Activated naive CD4-positive, alpha-beta T cell (primary cell): ENCODE results near the gene STRN3.
"Not testable (repeated sequence)": the region's sequence is repeated elsewhere in the genome, so short reads cannot be mapped to it uniquely, and the experiment has no call there.

Experiments used
- DNase-seq, 4 experiments: peaks; one replicate each; lab custom pipeline; 2025; lab: John Stamatoyannopoulos, UW

STRN3 gene

DNA sequence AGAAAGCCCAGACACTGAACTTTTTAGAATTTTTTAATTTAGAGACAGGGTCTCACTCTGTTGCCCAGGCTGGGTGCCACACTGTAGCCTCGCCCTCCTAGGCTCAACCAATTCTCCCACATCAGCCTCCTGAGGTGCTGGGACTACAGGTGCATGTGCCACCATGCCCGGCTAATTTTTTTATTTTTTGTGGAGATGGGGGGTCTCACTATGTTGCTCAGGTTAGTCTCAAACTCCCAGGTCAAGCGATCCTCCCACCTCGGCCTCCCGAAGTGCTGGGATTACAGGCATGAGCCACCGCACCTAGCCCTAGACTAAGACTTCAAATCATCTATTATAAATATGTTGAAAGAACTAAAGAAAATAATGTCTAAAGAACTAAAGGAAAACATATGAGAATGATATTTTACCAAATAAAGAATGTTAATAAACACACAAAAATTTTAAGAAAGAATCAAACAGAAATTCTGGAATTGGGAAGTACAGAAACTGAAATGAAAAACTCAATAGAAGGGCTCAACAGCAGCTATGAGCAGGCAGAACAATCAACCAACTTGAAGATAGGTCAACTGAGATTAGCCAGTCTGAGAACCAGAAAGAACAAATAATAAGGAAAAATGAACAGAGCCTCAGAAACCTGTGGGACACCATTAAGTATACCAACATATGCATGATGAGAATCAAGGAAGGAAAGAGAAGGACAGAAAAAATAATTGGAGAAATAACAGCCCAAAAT lies 27.0 kb downstream of the STRN3 start:
- no peak for DNase-seq

DNA sequence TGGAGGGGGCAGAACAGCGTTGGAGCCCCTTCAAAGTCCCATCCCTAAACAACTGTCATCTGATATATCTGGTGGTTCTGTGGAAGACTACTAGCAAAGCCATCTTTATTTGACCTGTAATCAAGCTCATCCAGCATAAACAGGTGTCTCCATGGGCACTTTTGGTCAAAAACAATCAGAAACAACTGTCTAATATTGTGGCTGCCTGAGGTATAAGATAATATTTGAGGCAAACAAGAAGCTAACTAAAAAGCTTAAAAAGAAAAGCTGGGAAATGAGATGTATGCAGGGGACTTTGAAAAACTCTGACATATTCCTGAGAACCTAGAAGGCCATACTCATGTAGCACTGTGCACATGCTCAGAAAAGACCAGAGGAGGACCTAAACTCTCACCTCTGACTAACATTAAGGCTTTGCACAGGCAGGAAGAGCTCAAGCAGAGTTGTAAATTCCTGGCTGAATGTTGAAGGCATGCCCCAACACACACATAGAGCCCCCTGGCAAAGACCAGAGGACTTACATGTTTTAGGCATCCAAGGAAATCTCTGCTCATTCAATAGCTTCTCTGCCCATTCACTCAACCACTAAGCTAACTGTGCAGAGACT lies 28.0 kb downstream of the STRN3 start:
- DNase-seq, result no peak

DNA sequence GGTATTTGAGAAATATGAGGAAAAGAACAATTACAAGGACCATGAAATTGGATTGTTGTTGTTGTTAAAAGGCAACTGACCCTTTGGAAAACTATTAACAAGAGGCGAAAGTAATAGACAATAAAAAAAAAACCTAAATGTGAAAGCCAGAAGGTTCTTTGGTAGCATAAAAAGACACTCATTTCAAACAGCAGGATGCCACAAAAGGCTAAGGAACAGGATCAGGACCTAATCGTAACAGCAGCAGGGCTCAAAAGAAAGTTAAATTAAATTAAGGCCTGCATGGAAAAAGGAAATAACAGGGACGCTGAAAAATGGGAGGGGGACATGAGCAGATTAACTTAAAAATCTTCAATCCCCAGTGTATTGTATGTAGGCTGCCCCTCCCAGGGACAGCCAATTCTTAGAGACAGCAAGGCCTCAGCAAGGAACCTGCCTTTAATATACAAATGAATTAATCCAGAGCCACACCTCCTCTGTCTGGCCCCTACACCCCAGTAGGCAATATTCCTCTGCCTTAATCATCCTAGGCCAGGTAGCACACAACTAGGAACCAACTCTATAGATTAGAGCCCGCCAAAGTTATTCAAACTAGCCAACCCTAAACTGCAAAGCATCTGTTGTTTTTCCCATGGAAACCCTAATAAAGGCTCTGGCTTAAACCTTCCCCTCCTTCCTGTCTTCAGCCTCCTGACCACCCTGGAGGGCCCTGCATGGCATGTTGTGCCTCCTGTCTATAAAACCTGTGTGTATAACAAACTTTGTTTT lies 29.1 kb downstream of the STRN3 start:
- DNase-seq, result no peak

DNA sequence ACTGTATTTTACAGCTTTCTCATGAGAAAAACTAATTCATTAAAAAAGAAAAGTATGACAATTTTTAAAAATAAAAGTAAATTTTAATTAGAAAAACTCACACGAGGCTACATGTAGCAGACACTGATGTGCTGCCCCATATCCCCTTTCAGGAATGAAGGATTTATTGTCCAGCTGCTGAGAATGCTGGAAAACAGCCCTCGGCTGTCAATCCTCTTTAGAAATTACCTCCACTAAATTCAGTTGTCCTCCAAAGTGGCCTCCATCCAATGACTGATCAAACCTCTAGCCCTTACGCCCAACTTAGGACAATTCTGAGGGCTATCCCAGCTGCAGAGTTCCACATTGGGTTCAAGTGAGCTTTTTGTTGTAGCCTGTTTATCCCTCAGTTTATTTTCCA lies 30.5 kb downstream of the STRN3 start:
- DNase-seq, result no peak

DNA sequence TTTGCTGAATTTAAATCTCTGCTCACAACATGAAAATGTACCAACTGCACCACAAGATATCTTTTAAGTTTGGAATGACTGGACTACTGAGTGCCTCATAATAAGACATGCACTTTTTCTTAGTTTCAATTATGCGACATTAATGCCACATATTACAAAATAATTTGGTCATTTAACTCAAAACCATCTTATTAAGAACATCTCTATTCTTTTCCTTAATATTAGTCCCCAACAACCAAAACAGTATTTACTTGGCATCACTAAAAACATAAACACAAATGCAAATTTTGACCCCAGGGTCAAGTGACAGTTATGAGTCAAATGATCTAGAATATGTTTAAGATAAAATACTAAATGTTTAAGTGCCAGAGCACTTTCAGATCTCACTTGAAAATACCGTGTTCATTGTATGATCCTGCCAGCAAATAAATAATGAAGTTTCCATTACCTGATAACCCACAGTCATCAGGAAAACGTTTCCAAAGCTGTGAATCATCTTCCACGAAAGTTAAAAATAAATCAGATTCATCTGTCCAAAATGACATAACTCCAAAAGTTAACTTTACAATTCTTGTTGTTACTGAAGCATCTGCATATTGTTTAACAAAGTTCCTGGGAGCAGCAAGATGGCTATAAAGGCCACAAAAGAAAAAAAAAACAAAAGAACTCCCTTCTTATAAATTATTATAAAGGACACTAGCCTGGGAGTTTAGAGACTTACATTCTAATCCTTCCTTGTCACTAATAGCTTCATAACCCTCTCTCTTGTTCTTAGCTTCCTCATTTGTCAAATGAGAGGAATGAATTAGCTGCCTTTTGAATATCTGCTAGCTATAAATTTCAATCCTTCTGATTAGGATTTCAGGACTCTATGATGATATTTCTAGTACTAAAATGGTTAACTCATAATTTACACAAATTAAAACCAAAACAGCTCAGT lies 31.2 kb downstream of the STRN3 start:
- no peak for DNase-seq

DNA sequence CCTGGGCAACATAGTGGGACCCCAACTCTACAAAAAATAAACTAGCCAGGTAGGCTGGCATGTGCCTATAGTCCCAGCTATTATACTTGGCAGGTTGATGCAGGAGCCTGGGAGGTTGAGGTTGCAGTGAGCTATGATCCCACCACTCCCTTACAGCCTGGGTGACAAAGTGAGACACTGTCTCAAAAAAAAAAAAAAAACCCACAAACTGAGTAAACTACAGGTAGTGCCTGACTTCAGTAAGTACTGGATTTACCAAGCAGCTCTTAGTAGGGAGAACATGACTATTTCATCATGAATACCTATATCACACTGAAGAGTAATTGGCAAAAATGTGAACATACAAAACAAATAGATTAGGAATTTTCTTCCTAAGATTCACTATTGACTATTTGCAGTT lies 33.1 kb downstream of the STRN3 start:
- no peak for DNase-seq

DNA sequence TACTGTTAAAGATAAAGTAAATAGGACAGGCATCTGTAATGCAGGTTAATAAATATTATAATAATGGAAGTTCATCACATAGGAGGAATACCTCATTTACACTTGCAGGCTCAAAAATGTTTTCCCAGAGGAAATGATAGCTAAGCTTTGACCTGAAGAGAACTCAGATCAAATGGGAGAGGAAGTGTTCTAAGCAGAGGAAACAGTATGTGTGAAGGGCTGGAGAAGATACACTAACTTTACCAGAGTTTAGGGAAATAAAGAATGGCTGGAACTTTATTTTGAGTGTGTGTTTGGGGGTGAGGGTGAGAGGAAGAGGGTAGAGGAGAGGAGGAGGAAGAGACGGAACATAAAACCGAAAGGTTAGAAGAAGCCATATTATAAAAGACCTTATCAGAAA lies 34.8 kb downstream of the STRN3 start:
- DNase-seq, result no peak

DNA sequence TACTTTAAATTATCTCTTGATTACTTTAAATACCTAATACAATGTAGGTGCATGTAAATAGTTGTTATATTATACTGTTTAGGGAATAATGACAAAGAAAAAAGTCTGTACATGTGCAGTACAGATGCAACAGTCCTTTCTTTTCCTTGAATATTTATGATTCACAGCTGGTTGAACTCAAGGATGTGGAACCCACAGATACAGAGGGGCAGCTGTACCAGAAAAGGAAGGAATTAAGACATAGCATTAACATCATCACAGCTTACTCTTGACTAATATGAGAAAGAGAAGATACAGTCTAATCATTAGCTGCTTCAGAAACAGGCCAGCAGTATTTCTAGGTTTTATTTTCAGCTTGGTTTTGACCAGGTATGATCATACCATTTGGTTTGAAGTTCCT lies 35.4 kb downstream of the STRN3 start:
- no peak for DNase-seq

DNA sequence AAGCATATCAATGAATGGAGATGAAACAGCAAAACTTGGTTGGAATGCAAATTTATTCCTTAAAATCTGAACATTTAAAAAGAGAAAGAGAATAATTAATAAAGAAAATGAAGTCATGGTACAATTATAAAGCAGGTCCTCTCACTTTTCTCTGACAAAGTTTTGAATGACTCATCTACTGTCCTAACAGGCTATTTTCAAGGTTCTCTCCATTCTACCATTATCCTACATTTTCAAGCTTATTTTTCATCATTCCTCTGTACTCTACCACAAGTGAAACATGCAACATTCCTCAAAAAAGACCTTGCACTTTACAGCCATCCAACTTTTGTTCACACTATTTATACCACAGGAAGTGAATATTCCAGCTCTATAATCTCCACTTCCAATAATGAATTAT lies 37.7 kb downstream of the STRN3 start:
- DNase-seq, result no peak

DNA sequence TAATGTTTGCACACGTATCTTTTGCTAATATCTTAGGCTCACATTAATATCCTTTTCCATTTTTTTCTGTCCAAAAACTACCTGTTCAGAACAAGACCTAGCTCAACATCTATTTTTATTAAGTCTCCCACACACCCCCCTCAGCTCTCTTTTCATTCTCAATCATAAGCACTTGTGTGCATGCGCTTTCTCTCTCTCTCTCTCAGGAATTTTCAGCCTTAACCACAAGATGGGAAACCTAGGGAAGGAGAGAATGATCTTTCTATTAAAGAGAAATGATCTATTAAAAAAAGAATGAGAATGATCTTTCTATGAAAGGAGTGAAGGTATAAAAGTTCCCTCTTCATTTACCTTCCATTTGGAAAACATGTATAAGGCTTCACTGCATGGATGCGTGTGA lies 40.4 kb downstream of the STRN3 start:
- no peak for DNase-seq

DNA sequence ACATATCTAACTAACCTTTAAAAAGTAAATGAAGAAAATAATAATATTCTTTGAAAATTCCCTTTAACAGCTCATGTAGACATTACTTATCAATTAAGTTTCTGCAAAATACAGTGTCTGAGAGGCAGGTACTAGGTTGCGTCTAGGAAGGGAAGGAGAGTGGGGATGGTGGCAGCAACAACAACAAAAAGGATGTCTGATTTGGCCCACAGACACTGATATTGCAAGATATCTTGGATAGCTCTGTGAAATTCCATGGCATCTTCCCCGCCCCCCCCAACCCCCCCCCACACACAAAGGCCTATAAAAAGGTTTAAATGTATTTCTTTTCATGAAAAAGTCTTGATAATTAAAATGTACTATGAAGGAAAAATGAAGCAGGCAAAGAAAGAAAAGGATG lies 42.3 kb downstream of the STRN3 start:
- no peak for DNase-seq

DNA sequence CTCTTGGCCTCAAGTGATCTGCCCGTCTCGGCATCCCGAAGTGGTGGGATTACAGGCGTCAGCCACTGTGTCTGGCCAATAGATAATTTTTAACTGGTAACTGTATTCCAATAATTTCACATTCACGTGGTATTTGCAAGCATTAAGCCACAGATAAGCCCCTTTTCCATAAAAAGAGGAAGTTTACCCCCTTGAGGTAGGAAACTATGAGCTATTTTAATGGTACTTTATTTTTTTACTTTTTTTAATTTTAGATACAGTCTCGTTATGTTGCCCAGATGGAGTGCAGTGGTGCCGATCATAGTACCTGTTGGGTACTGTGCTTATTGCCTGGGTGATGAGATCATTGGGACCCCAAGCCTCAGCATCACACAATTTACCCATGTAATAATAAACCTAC lies 43.6 kb downstream of the STRN3 start:
- DNase-seq, result no peak

DNA sequence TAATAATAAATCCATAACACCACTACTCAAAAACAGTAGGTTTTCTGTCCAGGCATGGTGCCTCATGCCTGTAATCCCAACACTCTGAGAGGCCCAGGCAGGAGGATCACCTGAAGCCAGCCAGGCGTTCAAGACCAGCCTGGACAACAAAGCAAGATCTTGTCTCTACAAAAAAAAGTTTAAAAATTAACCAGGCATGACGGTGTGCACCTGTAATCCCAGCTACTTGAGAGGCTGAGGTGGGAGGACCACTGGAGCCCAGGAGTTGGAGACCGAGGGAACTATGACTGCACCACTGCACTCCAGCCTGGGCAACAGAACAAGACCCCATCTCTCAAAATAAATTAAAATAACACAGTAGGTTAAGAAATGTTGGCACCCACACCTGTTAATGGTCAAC lies 45.2 kb downstream of the STRN3 start:
- no peak for DNase-seq

DNA sequence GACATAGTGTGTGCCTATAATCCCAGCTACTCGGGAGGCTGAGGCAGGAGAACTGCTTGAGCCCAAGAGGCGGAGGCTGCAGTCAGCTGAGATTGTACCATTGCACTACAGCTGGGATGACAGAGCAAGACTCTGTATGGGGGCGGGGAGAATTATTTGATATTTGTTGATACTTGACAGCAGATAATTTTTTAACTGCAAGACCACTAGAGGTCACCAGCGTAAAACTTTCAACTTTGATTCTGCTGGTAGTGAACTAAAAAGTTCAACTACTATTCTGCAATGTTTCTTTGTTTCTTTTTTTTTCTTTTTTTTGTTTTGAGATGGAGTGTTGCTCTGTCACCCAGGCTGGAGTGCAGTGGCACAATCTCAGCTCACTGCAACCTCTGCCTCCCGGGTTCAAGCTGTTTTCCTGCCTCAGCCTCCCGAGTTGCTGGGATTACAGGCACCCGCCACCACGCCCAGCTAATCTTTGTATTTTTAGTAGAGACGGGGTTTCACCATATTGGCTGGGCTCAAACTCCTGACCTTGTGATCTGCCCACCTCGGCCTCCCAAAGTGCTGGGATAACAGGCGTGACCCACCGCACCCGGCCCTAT lies 46.0 kb downstream of the STRN3 start:
- not testable (repeated sequence) for DNase-seq

DNA sequence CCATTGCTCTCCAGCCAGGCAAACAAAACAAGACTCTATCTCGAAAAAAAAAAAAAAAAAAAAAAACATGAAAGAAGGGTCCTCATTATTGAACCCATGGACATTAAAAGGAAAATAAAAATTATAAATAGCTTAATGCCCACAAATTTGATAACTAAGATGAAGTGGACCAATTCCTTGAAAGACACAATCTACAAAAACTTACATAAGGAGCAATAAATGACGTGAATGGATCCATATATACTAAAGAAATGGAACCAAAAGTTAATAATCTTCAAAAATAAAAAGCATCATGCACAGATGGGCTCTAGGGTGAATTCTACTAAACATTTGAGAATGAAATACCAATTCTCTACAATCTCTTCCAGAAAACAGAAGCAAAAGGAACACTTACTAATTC lies 48.4 kb downstream of the STRN3 start:
- DNase-seq, result no peak

DNA sequence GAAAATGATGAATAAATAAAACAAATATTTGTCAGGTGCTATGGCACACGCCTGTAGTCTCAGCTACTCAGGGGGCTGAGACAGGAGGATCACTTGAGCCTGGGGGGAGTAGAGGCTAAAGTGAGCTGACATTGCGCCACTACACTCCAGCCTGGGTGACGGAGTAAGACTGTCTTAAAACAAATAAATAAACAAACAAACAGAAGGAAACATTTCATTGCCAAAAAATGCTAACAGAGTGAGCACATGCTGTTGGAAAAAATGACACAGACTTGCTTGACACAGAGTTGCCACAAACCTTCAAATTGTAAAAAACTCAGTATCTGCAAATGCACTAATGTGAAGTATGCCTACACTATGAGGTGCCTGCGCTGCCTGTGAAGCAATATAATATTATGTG lies 51.6 kb downstream of the STRN3 start:
- no peak for DNase-seq

DNA sequence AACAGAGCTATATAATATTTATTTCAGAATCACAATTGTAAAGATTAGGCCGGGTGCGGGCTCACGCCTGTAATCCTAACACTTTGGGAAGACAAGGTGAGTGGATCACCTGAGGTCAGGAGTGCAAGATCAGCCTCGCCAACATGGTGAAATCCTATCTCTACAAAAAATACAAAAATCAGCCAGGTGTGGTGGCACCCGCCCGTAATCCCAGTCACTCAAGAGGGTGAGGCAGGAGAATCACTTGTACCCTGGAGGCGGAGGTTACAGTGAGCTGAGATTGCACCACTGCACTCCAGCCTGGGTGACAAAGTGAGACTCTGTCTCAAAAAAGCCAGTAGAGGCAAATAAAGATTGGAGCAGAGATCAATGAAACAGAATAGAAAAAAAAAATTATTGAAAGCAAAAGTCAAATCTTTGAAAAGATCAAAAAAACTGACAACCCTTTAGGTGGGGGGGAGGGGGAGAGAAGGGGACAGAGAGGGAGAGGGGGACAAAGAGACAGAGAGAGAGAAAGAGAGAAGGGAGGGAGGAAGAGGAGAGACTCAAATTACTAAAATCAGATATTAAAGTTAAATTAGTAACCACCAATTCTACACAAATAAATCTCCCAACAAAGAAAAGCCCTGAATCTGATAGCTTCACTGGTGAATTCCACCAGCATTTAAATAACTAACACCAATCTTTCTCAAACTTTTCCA lies 53.1 kb downstream of the STRN3 start:
- no peak for DNase-seq

DNA sequence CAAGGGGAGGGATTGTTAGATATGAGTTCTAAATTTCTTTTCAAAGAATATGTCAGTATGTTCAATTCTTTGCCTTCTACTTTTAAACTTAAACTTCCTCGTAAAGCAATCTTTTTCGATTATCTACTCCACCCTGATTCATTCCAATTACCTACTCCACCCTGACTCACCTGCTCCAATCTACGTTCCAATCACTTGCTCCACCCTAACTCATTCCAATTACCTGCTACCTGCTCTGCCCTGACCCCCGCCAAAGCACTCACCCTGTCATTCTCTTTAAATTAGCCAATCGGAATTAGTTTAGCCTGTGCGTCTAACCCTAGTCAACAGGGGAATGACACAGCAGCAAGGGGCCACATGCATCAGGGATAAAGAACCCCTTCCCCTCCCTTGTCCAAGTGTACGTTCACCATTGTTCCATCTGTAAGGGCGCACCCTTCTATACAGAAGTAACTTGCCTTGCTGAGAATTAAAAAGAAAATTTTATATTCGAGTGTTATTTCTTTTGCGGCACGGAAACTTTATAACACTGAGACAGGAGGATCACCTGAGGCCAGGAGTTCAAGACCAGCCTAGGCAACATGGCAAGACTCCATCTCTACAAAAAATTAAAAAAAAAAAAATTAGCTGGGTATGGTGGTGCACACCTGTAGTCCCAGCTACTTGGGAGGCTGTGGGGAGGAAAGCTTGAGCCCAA lies 54.0 kb downstream of the STRN3 start:
- DNase-seq, result not testable (repeated sequence)

DNA sequence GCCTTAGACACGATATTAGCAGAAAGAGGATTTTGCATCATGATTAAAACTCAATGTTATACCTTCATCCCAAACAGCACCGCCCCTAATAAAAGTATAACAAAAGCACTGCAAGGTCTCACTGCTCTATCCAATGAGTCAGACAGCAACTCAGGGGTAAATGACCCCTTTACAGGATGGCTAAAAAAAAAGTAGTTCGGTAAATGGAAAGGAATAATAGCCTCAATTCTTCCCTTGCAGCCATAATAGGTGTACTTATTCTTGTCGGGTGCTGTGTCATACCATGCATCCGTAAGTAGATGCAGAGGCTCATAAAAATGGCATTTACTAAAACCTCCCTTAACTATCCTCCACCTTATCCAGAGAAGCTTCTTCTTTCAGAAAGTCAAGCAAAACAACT lies 54.6 kb downstream of the STRN3 start:
- DNase-seq, result no peak

DNA sequence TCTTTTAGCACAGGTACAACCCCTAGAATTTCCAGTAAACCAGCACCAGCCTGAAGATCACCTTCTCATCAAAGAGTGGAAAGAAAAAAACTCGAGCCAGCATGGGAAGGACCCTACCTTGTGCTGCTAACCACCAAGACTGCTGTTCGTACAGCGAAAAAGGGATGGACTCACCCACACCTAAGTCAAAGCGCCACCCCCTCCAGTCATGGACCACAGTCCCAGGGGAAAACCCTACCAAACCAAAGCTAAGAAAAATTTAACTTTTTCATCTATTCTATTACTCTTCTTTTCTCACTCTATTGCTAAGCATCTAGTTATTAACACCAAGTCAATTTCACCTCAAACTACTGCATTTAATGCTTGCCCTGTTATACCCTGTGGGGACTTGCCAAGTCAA lies 56.4 kb downstream of the STRN3 start:
- DNase-seq, result not testable (repeated sequence)
